Measurements from ENCODE around the gene NR1D1.
A peak's percentile ranks its signal among the peaks of the same experiment; 100 is the strongest.

Gene NR1D1

GRCh38 chr17:40130352-40131042 lies 30.1 kb upstream of the NR1D1 start:
- no peak overlapping the region for H3K27ac ChIP-seq
- CTCF ChIA-PET = interaction anchor here (0.5 to 1.2 kb wide), 3 partner anchors 9 to 1567 kb away, joined by 3 to 5 read pairs (median 4); no protein-coding TSS in a partner anchor
- no peak for TF ChIP-seq CTCF (conservative IDR thresholded peaks at IDR 0.05; ENCODE audit: low read depth)
- POLR2A ChIA-PET (ENCODE audit: low non-redundant PET) = no interaction called here
- DNase-seq (ENCODE audit: low spot score) = no peak

GRCh38 chr17:40129498-40129897 lies 29.1 kb upstream of the NR1D1 start:
- POLR2A ChIA-PET (ENCODE audit: low non-redundant PET) = no interaction called here
- DNase-seq (ENCODE audit: low spot score) = no peak
- H3K27ac ChIP-seq = no peak overlapping the region
- CTCF ChIA-PET = interaction anchor here (0.6 to 1.2 kb wide), 2 partner anchors 10 to 1566 kb away, joined by 3 to 5 read pairs; no protein-coding TSS in a partner anchor
- no peak for TF ChIP-seq CTCF (conservative IDR thresholded peaks at IDR 0.05; ENCODE audit: low read depth)

GRCh38 chr17:40124279-40125141 lies 24.1 kb upstream of the NR1D1 start:
- POLR2A ChIA-PET (ENCODE audit: low non-redundant PET) = interaction anchor here (0.6 to 0.7 kb wide), 2 partner anchors 36 to 71 kb away, joined by 4 to 9 read pairs; no protein-coding TSS in a partner anchor
- H3K27ac ChIP-seq = peak overlapping the region; percentile 57
- TF ChIP-seq CTCF (conservative IDR thresholded peaks at IDR 0.05; ENCODE audit: low read depth) = no peak
- CTCF ChIA-PET = interaction anchor here (0.6 to 0.8 kb wide), 2 partner anchors 11 to 98 kb away, joined by 3 read pairs; no protein-coding TSS in a partner anchor
- no peak for DNase-seq (ENCODE audit: low spot score)

GRCh38 chr17:40123811-40124114 lies 23.4 kb upstream of the NR1D1 start:
- ChIA-PET CTCF (interaction anchor here (0.6 kb wide), 1 partner anchor 10 kb away, joined by 3 read pairs; no protein-coding TSS in a partner anchor), POLR2A (ENCODE audit: low non-redundant PET) (interaction anchor here (0.6 kb wide), 1 partner anchor 70 kb away, joined by 4 read pairs; no protein-coding TSS in a partner anchor)
- no peak for DNase-seq (ENCODE audit: low spot score)
- peak overlapping the region; percentile 95 for H3K27ac ChIP-seq
- TF ChIP-seq CTCF (conservative IDR thresholded peaks at IDR 0.05; ENCODE audit: low read depth) = no peak

GRCh38 chr17:40122999-40123810 lies 22.8 kb upstream of the NR1D1 start:
- CTCF ChIA-PET = interaction anchor here (0.6 to 1.1 kb wide), 3 partner anchors 10 to 46 kb away, joined by 3 to 4 read pairs (median 3); partner anchors contain the start of gene NR1D1
- peak overlapping the region; percentile 95 for H3K27ac ChIP-seq
- DNase-seq (ENCODE audit: low spot score) = peak; percentile 60
- no peak for TF ChIP-seq CTCF (conservative IDR thresholded peaks at IDR 0.05; ENCODE audit: low read depth)
- POLR2A ChIA-PET (ENCODE audit: low non-redundant PET) = interaction anchor here (0.6 kb wide), 1 partner anchor 69 kb away, joined by 4 read pairs; no protein-coding TSS in a partner anchor

All from RWPE1 (cell line).